CD1c-positive myeloid dendritic cell (primary cell): ENCODE results near the gene SEBOX.
"Not testable (repeated sequence)": the region's sequence is repeated elsewhere in the genome, so short reads cannot be mapped to it uniquely, and the experiment has no call there.

Experiments
- DNase-seq: peaks from one replicate; pipeline ENCODE4 v3.0.0-alpha.2; 2016; ENCODE audit errors: extremely low spot score

The SEBOX gene

DNA sequence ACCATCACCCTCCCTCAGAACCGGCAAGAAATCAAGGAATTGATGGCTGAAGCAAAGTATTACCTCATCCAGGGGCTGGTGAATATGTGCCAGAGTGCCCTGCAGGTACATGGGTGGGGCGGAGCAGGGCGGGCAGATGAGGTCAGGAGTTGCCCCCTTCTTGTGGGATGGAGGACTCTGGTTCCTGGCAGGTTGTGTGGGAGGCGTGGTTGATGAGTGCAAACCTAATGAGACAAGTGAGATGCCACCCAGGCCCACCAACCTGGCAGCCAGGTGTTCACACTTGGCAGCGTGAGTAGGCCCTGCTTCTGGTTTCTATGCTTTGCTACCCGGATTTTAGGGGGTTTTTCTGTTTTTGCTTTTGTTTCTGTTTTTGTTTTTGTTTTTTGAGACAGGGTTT is 24.6 kb downstream of the SEBOX start:
- DNase-seq: no peak

DNA sequence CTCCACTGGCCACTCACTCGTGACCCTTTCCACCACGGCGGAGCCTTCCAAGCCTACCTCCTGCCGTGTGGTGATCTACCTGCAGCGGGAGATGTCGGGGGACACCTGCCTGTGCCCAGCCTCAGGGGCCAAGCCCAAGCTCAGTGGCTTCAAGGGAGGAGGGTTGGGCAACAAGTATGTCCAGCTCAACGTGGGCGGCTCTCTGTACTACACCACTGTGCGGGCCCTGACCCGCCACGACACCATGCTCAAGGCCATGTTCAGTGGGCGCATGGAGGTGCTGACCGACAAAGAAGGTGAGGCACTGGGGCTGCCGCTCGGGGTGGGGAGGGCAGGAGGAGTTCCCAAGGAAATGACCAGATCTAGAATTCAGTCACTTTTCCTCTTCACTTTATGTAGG is 25.6 kb downstream of the SEBOX start:
- no peak for DNase-seq

DNA sequence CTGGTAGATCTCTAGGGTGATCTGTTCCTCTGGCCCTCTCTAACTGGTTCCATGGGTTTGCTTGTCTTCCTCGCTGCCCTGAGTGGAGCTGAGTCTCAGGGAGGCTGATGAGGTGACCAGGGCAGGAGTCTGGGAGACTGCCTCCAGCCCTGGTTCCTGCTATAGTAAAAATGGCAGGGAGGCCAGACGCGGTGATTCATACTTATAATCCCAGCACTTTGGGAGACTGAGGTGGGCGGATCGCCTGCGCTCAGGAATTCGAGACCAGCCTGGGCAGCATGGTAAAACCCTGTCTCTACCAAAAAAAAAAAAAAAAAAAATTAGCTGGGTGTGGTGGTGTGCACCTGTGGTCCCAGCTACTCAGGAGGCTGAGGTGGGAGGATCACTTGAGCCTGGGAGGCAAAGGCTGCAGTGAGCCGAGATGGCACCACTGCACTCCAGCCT is 26.2 kb downstream of the SEBOX start:
- not testable (repeated sequence) for DNase-seq

DNA sequence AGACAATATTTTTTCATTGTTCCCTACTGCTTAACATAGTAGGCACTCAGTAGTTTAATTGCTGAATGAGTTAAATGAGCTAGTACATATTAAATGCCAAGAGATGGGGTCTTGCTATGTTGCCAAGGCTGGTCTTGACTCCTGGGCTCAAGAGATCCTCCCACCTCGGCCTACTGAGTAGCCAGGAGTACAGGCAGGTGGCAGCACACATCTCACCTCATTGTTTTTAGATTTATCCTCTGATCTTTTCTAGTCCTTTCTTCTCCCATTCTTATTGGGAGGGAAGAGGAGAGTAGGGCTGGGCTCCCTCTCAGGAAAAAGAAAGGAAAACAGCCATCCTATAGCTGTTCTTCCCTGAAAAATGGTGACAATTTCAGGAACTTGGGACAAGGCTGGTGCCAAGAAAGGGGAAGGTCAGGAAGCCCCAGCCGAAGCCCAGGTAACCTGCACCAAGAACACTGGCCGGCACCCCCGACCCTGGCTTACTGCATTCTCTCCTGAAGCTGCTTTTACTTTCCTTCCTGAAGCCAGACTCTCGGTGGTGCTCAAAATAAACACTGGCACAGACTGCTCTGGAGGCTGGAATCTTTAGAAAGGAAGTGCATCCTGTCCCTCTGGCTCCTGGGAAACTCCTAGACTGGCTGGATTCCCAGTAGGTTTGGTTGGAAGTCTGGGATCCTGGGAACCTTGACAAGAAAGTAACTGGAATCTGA is 26.8 kb downstream of the SEBOX start:
- DNase-seq: no peak

DNA sequence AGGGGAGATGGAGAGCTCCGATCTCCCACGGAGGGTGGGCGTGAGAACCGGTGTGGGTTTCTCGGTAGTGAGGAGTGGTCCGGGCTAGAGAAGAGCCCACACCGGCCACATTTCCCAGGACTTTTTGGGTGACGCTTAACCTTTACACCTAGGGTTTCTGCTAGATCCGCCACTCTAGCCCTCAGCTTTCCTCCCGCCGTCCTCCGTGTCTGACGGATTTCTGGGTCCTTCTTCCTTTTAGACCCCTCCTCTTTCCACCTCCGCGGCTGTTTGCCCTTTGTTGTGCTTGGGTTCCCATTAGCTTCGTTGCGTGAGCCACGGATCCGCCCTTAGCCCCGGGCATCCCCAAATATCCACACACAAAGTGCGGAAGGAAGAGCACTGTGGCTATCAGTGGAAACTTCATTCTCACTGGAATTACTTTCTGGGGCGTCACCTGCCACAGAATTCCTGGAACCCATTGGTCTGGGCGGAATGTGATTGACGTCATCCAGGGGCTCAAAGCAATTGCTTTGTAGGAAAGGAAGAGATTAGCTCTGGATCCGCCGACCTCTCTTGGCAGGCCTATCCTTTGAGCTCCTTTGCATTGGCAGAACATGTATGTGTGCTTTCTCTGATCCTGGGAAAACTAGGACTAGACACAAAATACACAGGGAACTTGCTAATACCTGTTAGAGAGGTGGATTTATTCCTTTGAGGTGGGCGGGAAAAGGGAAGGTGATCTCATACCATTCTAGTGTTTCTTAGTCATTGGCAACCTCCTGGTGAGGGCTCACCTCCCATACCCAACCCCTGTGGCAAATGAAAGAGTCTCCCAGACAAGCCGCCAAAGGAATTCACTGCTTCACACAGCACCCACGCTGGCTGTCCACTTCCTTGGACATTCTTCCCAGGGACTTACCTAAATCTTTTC is 28.8 kb downstream of the SEBOX start:
- peak; percentile 48 for DNase-seq

DNA sequence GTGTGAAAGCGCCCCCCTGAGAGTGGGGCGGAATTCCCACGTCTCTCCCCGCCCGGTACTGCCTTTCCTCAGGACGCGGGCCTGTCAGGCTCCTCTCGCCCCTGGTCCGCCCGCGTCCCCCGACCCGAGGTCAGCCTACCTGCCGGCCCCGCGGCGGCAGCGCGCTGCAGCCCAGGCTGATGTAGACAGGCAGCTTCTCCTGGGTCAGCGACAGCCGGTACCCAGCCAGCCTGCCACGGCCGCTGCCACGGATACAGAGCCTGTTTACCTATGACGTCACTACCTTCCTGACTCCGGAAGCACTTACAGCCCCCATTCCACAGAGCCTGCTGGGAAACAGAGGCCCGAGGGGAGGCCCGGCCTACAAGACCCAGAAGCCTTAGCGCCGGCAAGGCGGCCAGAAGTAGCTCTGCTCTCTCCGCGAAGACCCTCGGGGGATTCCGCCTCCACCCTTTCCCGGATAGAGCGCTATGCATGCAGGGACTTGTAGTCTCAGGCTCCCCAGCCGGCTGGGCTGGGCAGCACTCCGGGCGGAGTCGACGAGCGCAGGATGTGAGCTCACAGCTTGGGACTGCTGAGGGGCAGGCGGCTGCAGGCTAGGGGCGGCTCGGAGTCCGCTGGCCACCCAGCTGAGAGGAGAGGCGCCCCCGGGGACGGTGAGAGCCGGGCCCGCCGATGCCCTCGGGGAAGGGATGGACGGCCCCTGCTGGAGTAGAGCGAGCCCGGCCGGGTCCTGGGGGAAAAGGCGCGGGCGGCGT is 29.6 kb downstream of the SEBOX start, which contains the start of the genes IFT20 and TNFAIP1:
Gene IFT20, minus strand, starts transcription at position 272 of the 758 bp plus-strand sequence. CDS start 3,487 bp downstream, outside the sequence.
Gene TNFAIP1, plus strand, starts transcription at position 561 of the 758 bp plus-strand sequence. CDS start 3,761 bp downstream, outside the sequence.
- peak; percentile 99 for DNase-seq

DNA sequence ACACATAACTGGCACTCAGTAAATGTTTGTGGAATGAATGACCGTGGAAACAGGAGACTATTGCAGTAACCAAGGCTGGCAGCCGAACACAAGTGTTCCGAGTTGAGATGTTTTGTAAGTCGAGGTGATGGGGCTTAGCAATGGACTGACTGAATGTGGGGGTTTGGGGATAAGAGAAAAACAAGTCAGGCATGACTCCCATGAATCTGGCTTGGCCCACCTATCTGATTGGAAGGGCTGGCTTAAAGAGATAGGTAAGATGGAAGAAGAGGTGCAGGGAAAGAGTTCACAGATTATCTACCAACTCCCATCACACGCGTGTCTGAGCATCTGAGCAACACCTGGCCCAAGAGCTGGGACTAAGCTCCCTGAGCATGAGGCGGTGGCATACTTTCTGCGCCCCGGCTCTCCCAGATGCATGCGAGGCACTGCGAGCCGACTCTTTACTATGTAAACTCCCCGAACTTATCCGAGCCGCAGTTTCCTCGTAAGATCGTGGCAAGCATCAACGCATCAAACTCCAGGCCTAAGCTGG is 30.3 kb downstream of the SEBOX start:
- DNase-seq: no peak

DNA sequence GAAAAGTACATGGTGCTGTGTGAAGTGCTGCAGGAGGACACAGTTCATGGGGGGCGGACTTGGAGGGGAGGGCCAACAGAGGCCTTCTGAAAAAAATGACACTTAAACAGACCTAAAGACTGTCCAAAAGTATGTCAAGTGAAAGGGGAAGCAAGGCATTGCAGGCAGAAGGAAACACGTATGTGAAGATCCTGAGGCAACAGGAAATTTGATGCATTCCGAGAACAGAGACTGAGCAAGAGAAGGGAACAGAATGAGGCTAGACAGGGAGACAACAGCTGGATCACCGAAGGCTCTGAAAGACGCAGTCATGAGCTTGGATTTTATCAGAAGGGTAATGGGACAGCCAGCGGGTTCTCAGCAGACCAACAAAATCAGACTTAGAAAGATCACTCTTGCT is 30.8 kb downstream of the SEBOX start:
- DNase-seq: peak; percentile 60

DNA sequence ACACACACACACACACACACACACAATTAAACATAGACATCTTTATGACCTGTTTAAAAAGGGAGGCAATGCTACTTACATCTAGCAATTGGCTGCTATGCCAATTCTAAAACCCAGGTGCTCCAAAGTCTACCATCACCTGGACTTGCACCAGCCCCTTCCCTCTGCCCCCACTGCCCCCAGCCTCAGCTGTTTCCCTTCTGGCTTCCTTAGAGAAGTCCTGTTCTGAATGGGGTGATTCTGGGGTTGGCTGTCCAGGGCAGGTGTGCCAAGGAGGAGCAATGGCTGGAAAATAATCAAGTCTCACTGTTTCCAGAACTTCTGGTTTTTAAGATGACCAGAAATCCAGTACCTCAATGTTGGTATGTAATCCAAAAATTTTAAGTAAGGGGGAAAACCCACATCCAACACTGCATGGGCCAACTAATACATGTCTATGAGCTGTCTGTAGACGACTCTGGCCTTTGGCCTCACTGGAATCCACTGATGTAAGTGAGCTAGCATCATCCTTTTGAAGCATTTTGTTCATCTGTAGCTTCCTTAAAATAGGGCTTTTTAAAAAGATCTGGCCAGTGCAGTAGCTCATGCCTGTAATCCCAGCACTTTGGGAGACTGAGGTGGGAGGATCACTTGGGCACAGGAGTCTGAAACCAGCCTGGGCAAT is 31.8 kb downstream of the SEBOX start:
- DNase-seq: no peak

DNA sequence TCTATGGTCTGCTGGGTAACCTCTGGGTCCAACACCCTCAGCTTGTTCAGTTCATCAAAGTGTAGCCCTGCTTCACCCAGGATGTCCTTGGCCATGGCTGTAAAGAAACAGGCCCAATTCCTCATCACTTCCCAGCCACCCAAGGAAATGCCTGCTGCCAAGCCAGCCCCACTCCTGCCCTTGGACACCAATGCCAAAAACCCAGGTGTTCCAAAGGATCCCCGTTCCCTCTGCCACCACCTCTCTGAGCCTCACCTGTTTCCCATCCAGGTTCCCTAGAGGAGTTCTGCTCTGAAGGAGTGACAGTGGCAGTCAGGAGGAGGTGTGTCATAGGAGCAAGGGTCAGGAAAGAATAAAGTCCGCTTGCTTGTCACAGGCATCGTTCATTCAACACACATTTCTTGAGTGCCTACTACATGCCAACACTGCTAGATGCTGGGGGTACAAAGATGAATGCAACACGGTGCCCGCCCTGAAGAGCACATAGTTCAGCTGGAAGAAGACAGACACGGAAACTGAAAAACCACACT is 33.0 kb downstream of the SEBOX start:
- no peak for DNase-seq

DNA sequence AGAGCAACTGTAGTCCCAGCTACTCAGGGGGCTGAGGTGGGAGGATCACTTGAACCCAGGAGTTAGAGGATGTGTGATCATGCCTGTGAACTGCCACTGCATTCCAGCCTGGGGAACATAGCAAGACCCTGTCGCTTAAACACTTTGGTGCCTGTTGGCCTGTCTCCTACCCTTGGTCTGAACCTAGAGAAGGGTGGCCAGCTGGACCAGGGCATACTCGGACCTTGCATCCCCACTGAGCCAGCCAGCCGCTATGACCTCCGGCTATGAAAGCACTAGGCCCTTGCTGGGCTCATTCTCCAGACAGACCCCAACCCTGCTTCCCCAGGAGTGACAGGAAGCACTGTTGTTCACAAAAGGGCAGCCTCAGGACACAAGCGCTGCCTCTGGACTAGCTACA is 34.3 kb downstream of the SEBOX start:
- DNase-seq: no peak

DNA sequence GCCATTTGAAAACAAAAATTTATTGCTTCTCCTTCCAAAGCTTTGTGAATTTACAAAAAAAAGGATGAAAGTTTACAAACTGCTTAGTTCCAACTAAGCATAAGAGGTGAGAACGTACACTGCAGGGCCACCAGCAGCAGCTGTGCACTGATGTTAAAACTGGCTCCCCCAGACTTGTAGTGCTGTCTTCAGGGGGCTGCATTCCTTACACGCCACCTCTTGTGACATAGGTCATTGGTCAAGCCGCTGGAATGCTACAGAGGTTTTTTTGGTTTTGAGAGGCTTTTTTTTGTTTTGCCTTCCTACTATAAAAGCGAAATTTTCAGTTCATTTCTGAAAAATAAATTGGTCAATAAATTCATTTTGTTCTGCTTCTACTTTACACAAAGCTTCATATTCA is 36.7 kb downstream of the SEBOX start:
- no peak for DNase-seq

DNA sequence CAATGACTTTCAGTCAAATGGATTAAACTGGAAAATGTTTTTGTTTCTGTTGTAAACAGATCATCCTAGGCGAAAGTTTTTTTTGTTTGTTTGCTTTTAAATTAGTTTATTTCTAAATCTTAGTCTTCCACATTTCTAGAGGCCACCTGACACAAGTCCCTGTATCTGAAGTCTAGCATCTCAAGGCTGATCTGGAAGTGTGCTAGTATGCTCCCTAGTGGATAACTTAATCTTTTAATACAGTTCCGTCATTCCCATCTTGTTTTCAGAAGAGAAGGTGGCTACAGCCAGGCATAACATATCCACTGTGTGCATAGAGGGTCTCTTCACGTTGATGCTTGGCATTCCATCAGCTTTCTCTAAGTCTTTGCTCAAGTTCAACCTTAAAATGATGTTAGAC is 37.3 kb downstream of the SEBOX start:
- DNase-seq: no peak

DNA sequence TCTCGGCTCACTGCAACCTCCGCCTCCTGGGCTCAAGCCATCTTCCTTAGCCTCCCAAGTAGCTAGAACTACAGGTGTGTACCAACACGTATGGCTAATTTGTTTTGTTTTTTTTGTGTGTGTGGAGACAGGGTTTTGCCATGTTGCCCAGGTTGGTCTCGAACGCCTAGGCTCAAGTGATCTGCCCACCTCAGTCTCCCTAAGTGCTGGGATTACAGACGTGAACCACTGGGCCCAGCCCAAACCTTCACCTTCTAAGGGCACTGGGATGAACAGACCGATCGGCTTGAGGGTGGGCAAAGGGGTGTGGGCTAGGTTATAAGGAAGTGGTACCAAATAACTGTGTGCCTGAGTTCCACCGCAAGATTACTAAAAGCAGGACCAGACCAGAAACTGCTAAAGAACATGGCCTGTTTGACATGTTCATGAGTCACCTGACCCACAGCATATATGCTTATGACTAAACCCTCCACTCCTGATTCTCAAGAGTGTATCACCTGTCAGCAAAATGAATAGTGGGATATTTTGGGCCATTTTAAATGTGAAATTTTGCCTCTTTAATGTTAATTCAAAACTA is 37.9 kb downstream of the SEBOX start:
- DNase-seq: no peak

DNA sequence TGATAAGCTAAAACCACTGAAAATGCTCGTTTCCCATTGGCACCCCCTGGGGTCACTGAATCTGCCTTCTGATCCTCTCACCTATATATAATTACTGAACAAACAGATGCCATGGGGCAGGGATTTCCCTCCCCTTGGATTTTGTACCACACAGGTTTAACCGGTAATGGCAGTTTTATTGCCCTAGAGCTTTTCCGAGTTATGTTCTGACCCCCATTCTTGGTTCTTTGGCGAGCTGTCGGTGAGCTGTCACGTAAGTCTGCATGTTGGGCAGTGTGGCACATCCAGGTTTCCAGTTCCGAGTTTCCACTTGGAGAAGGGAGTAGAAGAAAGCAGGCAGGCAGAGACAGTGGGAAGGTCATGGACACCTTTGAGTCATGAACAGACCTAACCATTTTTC is 38.9 kb downstream of the SEBOX start:
- DNase-seq: no peak

DNA sequence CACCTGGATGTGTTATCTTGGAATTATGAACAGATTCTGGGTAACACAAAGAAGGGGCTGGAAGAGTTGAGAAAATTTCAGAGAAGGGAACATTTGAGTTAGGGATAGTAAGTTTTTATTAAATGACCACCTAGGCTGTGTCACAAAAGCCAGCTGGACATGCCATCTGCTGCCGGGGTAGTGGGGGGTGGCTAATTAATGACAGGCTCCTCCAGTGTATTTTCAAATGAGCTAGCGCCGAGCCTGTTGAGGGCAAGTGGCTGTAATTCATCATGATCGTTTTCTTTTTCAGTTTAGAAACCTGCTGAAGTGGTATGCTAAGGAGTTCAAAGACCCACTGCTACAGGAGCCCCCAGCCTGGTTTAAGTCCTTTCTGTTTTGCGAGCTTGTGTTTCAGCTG is 39.8 kb downstream of the SEBOX start:
- no peak for DNase-seq

DNA sequence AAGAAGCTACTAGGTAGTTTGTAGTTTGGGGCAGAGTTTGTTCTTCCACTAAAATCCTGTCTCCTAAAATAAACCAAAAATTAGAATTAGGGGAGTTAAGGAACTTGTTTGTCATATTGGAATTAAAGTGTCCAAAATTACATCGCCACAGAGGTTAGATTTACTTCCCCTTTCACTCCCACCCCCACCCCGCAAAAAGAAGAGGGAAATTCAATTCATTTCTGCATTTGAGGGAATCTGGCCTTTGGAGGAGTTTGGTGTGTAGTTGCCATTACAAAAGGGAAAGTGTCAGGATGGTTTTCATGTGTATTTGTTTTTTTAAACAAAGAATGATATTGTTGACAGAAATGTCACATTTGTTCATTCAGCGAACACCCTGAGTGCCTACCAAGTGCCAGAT is 40.2 kb downstream of the SEBOX start:
- peak; percentile 75 for DNase-seq

DNA sequence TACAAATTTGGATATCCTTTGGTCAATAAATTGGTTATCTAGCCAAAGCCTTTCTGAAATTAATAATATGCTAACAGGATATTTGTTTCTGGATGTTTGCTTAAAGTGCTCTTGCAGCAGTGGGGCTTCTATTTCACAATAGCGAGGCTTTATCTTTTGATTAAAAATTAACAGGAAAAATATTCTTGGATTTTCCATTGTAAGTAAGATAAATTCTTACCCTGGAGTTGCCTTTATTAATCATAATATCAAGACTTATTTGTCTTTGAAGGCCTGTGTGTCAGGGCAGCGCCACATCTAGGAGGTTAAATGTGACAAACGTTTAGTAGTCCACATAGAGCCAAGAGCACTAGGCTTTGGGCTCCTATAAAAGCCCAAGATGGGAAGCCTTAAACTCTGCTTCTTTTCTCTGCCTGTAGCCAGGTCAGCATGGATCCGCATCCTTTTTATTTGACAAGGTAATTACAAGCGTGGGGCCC is 40.7 kb downstream of the SEBOX start:
- no peak for DNase-seq

DNA sequence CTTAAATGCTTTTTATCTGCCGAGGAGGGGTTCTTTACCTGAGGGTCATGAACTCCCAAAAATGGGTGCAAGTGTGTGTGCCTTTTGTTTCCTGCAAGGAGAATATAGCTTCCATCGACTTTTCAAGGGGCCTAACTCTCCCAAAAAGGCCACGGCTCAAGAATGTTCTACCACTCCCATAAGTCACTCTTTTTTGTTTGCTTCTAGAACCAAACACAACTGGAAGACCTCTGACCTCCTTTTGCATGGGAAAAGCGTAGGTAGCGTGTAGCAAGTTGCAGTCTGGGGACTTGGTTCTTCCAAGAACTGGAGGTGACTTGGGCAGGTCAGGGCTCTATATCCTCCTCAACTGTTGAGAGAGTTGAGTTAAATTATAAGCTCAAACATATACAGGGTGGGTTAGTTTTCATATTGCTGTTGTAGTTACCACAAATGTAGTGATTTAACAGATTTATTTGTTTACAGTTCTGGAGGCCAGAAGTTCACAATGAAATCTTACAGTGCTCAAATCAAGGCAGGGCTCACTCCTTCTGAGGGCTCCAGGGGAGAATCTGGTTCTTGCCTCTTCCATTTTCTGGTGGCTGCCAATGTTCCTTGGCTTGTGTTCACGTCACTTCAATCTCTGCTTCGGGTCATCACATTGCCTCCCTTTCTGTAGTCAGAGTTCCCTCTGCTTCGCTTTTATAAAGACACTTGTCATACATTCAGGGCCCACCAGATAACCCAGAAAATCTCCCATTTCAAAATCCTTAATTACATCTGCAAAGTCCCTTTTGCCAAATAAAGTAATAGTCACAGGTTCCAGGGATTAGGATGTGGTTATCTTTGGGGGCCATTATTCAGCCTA is 44.6 kb downstream of the SEBOX start:
- DNase-seq: no peak

DNA sequence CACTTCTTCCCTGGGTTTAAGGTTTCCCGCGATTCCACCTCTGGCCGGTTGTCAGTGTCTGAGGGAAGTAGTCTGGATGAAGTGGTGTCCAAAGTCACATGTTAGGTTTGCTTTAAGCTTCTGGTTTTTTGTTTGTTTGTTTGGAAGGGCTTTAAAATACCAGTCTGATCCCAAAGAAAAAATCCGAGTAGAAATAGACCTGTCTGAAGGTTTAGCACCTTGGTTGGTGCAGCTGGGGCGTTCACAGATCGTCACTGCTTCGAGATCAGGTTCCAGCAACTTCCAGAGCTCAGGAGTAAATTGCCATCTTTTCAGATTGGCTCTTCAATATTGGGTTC is 45.4 kb downstream of the SEBOX start:
- DNase-seq: peak; percentile 26
